SK-N-SH treated with all-trans-retinoic acid at 6 μM for 48 hours (cell line): ENCODE results near the gene RBFOX2.
"Not testable (repeated sequence)": the region's sequence is repeated elsewhere in the genome, so short reads cannot be mapped to it uniquely, and the experiment has no call there.

Experiments used
- ATAC-seq: fragments of 200-7000 bp; cut with Tn5 transposase; 3 replicates; pipeline ENCODE4 v1.9.1; 2020; ENCODE audit warnings: mild to moderate bottlenecking, moderate library complexity
- BACH2 ChIP-seq: fragments of 250-450 bp; sonication (Bioruptor Pico); IDR thresholded peaks from 2 replicates; pipeline ENCODE4 v1.9.0; 2021; ENCODE audit warnings: mild to moderate bottlenecking, borderline replicate concordance
- CREB5 ChIP-seq: fragments of 250-450 bp; sonication (Bioruptor Pico); IDR thresholded peaks from 2 replicates; pipeline ENCODE4 v1.5.1; 2020; ENCODE audit warnings: low read depth, mild to moderate bottlenecking, moderate library complexity
- CSDC2 ChIP-seq: fragments of 250-450 bp; sonication (Bioruptor Pico); IDR thresholded peaks from 2 replicates; pipeline ENCODE4 v1.5.0; 2020; ENCODE audit warnings: mild to moderate bottlenecking, moderate library complexity
- CSRNP3 ChIP-seq: fragments of 250-450 bp; sonication (Bioruptor Pico); IDR thresholded peaks from 2 replicates; pipeline ENCODE4 v1.5.1; 2021; ENCODE audit warnings: mild to moderate bottlenecking, moderate library complexity
- GLIS3 ChIP-seq: fragments of 250-450 bp; sonication (Bioruptor Pico); IDR thresholded peaks from 2 replicates; pipeline ENCODE4 v1.5.0; 2020; ENCODE audit warnings: mild to moderate bottlenecking, moderate library complexity
- ISL1 ChIP-seq: fragments of 250-450 bp; sonication (Bioruptor Pico); IDR thresholded peaks from 2 replicates; pipeline ENCODE4 v2.1.2; 2022; ENCODE audit warnings: mild to moderate bottlenecking, moderate library complexity
- PATZ1 ChIP-seq: fragments of 250-450 bp; sonication (Bioruptor Pico); IDR thresholded peaks from 2 replicates; pipeline ENCODE4 v1.8.0; 2020; ENCODE audit warnings: mild to moderate bottlenecking, moderate library complexity, borderline replicate concordance
- POU6F1 ChIP-seq: fragments of 250-450 bp; sonication (Bioruptor Pico); IDR thresholded peaks from 2 replicates; pipeline ENCODE4 v1.8.0; 2021; ENCODE audit warnings: low read depth, mild to moderate bottlenecking, moderate library complexity, borderline replicate concordance
- RARB ChIP-seq: fragments of 250-450 bp; sonication (Bioruptor Pico); IDR thresholded peaks from 2 replicates; pipeline ENCODE4 v1.8.0; 2021; ENCODE audit warnings: mild to moderate bottlenecking, moderate library complexity
- TCF4 ChIP-seq: fragments of 250-450 bp; sonication (Bioruptor Pico); IDR thresholded peaks from 2 replicates; pipeline ENCODE4 v1.8.0; 2021; ENCODE audit warnings: mild to moderate bottlenecking, moderate library complexity, borderline replicate concordance
- ZC3H10 ChIP-seq: fragments of 250-450 bp; sonication (Bioruptor Pico); IDR thresholded peaks from 2 replicates; pipeline ENCODE4 v1.5.1; 2021; ENCODE audit warnings: mild to moderate bottlenecking, moderate library complexity
- ZFP3 ChIP-seq: fragments of 250-450 bp; sonication (Bioruptor Pico); IDR thresholded peaks from 2 replicates; pipeline ENCODE4 v1.5.0; 2020; ENCODE audit warnings: mild to moderate bottlenecking, moderate library complexity
- ZFP30 ChIP-seq: fragments of 450-650 bp; formaldehyde crosslinking; IDR thresholded peaks from 2 replicates; pipeline ENCODE4 v1.5.0; 2022; ENCODE audit warnings: mild to moderate bottlenecking, moderate library complexity
- ZNF565 ChIP-seq: fragments of 450-650 bp; formaldehyde crosslinking; conservative IDR thresholded peaks from 2 replicates; pipeline ENCODE4 v1.5.0; 2020; ENCODE audit warnings: low read depth, mild to moderate bottlenecking, moderate library complexity
- ZNF70 ChIP-seq: fragments of 450-650 bp; formaldehyde crosslinking; IDR thresholded peaks from 2 replicates; pipeline ENCODE4 v1.5.0; 2020; ENCODE audit warnings: mild to moderate bottlenecking, moderate library complexity
- ZNF8 ChIP-seq: fragments of 450-650 bp; formaldehyde crosslinking; IDR thresholded peaks from 2 replicates; pipeline ENCODE4 v1.5.0; 2020; ENCODE audit warnings: mild to moderate bottlenecking, moderate library complexity
- TF ChIP-seq, protein P1 (sequence below): fragments of 250-450 bp; sonication (Bioruptor Pico); IDR thresholded peaks from 2 replicates; pipeline ENCODE4 v1.5.0; 2020; ENCODE audit warnings: mild to moderate bottlenecking, moderate library complexity

Gene RBFOX2

DNA sequence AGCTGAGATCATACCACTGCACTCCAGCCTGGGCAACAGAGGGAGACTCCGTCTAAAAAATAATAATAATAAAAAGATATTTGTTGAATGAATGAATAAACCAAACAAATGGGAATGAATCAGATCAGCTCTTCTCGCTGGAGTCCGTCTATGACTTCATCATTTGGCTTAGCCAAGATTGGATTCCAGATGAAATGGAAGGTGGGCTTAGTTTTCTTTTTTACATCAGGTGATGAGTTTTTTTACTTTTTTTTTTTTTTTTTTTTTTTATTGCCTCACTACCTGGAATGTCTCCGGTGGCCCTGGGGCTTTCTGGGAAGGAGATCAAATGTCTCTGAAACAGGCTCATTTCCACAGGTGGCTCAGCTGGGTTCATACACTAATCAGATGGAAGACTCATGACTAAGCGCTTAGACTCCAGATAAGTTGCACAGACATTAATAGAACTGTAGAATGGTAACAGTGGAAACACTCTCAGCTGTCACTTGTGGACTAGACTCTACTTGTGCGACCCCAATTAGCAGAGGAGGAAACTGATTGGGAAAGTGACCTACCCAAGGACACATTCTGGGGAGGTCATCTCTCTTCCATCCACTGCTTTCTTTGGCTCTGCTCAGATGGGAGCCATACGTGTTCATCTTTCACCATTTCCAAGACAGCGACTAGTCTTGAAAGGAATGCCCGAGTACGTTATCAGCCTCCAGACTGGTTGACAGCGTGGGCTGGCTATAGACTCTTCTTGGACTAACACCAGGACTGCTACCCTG lies 20.5 kb upstream of the RBFOX2 start:
- ATAC-seq = peak; percentile 71
- TF ChIP-seq ZFP30 (no peak), GLIS3 (CRISPR knock-in tag) (no peak), CREB5 (no peak), ZC3H10 (CRISPR knock-in tag) (no peak)
- TF ChIP-seq, protein P1, sequence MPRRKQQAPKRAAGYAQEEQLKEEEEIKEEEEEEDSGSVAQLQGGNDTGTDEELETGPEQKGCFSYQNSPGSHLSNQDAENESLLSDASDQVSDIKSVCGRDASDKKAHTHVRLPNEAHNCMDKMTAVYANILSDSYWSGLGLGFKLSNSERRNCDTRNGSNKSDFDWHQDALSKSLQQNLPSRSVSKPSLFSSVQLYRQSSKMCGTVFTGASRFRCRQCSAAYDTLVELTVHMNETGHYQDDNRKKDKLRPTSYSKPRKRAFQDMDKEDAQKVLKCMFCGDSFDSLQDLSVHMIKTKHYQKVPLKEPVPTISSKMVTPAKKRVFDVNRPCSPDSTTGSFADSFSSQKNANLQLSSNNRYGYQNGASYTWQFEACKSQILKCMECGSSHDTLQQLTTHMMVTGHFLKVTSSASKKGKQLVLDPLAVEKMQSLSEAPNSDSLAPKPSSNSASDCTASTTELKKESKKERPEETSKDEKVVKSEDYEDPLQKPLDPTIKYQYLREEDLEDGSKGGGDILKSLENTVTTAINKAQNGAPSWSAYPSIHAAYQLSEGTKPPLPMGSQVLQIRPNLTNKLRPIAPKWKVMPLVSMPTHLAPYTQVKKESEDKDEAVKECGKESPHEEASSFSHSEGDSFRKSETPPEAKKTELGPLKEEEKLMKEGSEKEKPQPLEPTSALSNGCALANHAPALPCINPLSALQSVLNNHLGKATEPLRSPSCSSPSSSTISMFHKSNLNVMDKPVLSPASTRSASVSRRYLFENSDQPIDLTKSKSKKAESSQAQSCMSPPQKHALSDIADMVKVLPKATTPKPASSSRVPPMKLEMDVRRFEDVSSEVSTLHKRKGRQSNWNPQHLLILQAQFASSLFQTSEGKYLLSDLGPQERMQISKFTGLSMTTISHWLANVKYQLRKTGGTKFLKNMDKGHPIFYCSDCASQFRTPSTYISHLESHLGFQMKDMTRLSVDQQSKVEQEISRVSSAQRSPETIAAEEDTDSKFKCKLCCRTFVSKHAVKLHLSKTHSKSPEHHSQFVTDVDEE (CRISPR knock-in tag) = no peak

DNA sequence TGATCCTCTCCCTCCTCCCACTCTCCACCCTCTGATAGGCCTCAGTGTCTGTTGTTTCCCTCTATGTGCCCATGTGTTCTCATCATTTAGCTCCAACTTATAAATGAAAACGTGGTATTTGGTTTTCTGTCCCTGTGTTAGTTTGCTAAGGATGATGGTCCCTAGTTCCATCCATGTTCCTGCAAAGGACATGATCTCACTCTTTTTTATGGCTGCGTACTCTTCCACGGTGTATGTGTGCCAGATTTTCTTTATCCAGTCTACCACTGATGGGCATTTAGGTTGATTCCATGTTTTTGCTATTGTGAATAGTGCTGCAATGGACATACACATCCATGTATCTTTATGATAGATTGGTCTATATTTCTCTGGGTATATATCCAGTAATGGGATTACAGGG lies 15.9 kb upstream of the RBFOX2 start:
- not testable (repeated sequence) for ATAC-seq

- no peak for ATAC-seq
- TF ChIP-seq ZNF8 (CRISPR knock-in tag) (no peak), POU6F1 (CRISPR knock-in tag) (no peak), CSRNP3 (CRISPR knock-in tag) (no peak), TCF4 (no peak), ZFP3 (no peak), ZFP30 (no peak), BACH2 (no peak), RARB (CRISPR knock-in tag) (no peak), CSDC2 (no peak), ZNF565 (CRISPR knock-in tag) (no peak), ZNF70 (CRISPR knock-in tag) (no peak), GLIS3 (CRISPR knock-in tag) (no peak), ZC3H10 (CRISPR knock-in tag) (no peak), ISL1 (CRISPR knock-in tag) (no peak), PATZ1 (no peak)
- TF ChIP-seq, protein P1 (CRISPR knock-in tag) = no peak
Measured at GRCh38 chr22:36042240-36042639, 13.6 kb upstream of the RBFOX2 start.
